OCI-LY1 (cell line): Measurements from ENCODE around the gene CEP162.
"Not testable (repeated sequence)": the region's sequence is repeated elsewhere in the genome, so short reads cannot be mapped to it uniquely, and the experiment has no call there.

ENCODE experiments used
- H2AFZ ChIP-seq: fragments of 200-600 bp; sonication (generic), shearing (Covaris generic); 2 replicates; pipeline ENCODE4 v1.6.0; 2014; ENCODE audit warnings: antibody characterized with exemption, mild to moderate bottlenecking, low read length
- H3F3A ChIP-seq: fragments of 200-600 bp; sonication (generic), shearing (Covaris generic); 2 replicates; pipeline ENCODE4 v1.6.0; 2014; ENCODE audit warnings: mild to moderate bottlenecking, antibody characterized with exemption, low read length, moderate library complexity; ENCODE audit not compliant: insufficient read depth
- H3K27ac ChIP-seq: fragments of 200-600 bp; sonication (generic); 2 replicates; pipeline ENCODE4 v1.5.1; 2014; ENCODE audit warnings: low read length, mixed run types, mild to moderate bottlenecking, low read depth; ENCODE audit not compliant: poor library complexity, severe bottlenecking
- H3K27me3 ChIP-seq: fragments of 200-600 bp; sonication (generic); 2 replicates; pipeline ENCODE4 v1.6.0; 2014; ENCODE audit warnings: antibody characterized with exemption, mild to moderate bottlenecking, low read length, moderate library complexity; ENCODE audit not compliant: insufficient read depth
- H3K36me3 ChIP-seq: fragments of 200-600 bp; sonication (generic); 2 replicates; pipeline ENCODE4 v1.6.1; 2014; ENCODE audit warnings: mild to moderate bottlenecking, antibody characterized with exemption, low read length, moderate library complexity, mixed read lengths; ENCODE audit not compliant: insufficient read depth
- H3K4me1 ChIP-seq: fragments of 200-600 bp; sonication (generic); 2 replicates; pipeline ENCODE4 v1.5.1; 2014; ENCODE audit warnings: mild to moderate bottlenecking, low read length, moderate library complexity; ENCODE audit not compliant: insufficient read depth, severe bottlenecking
- H3K4me2 ChIP-seq: fragments of 200-600 bp; sonication (generic), shearing (Covaris generic); 2 replicates; pipeline ENCODE4 v1.6.1; 2014; ENCODE audit warnings: low read length
- H3K4me3 ChIP-seq: fragments of 200-600 bp; sonication (generic); 2 replicates; pipeline ENCODE4 v1.5.1; 2014; ENCODE audit warnings: low read length, low read depth, mild to moderate bottlenecking, mixed read lengths; ENCODE audit not compliant: poor library complexity, severe bottlenecking
- H3K79me2 ChIP-seq: fragments of 200-600 bp; shearing (Covaris generic); 2 replicates; pipeline ENCODE4 v1.6.1; 2016; ENCODE audit warnings: mixed run types, low read length, mixed read lengths; ENCODE audit not compliant: insufficient read depth
- H3K9ac ChIP-seq: fragments of 200-600 bp; sonication (generic), shearing (Covaris generic); 2 replicates; pipeline ENCODE4 v1.6.1; 2014; ENCODE audit warnings: mild to moderate bottlenecking, low read length, mixed read lengths
- H3K9me2 ChIP-seq: fragments of 200-600 bp; sonication (generic), shearing (Covaris generic); 2 replicates; pipeline ENCODE4 v1.6.1; 2014; ENCODE audit warnings: low read depth, mild to moderate bottlenecking, low read length, mixed read lengths
- H3K9me3 ChIP-seq: fragments of 200-600 bp; shearing (Covaris generic); 2 replicates; pipeline ENCODE4 v1.6.1; 2014; ENCODE audit warnings: low read length, mixed read lengths
- H4K20me1 ChIP-seq: fragments of 200-600 bp; sonication (generic), shearing (Covaris generic); 2 replicates; pipeline ENCODE4 v1.6.0; 2016; ENCODE audit warnings: mild to moderate bottlenecking, low read length; ENCODE audit not compliant: insufficient read depth
- CTCF ChIP-seq: fragments of 200-600 bp; sonication (generic), shearing (Covaris generic); IDR thresholded peaks from 2 replicates; pipeline ENCODE4 v1.5.1; 2017; ENCODE audit warnings: mild to moderate bottlenecking, antibody characterized with exemption, low read length, moderate library complexity, mixed read lengths
- EZH2 ChIP-seq: fragments of 200-600 bp; sonication (generic), shearing (Covaris generic); IDR thresholded peaks from 2 replicates; pipeline ENCODE4 v1.8.0; 2017; ENCODE audit warnings: borderline replicate concordance, mixed run types, mild to moderate bottlenecking, antibody characterized with exemption, low read length, moderate library complexity, mixed read lengths

Gene CEP162

GRCh38 chr6:84218091-84218490 is 9.4 kb downstream of the CEP162 start:
- H3F3A ChIP-seq: no peaks in the 10 kb centered on the region
- no peak overlapping the region for H3K9ac ChIP-seq
- H3K27me3 ChIP-seq: no peaks in the 10 kb centered on the region
- H4K20me1 ChIP-seq: no peaks in the 10 kb centered on the region
- H3K9me3 ChIP-seq: no peaks in the 10 kb centered on the region
- H3K36me3 ChIP-seq: no peaks in the 10 kb centered on the region
- no peaks in the 10 kb centered on the region for H3K79me2 ChIP-seq
- H3K4me1 ChIP-seq: no peaks in the 10 kb centered on the region
- H3K4me2 ChIP-seq: no peak overlapping the region
- no peak overlapping the region for H3K27ac ChIP-seq
- no peaks in the 10 kb centered on the region for H3K9me2 ChIP-seq
- H3K4me3 ChIP-seq: no peak overlapping the region
- TF ChIP-seq CTCF: no peak
- no peak for TF ChIP-seq EZH2
- no peak overlapping the region for H2AFZ ChIP-seq

GRCh38 chr6:84213217-84213616 is 14.2 kb downstream of the CEP162 start:
- no peaks in the 10 kb centered on the region for H3K79me2 ChIP-seq
- H3K9me3 ChIP-seq: no peaks in the 10 kb centered on the region
- no peaks in the 10 kb centered on the region for H3F3A ChIP-seq
- no peaks in the 10 kb centered on the region; the same call in 1 of the 2 replicates for H3K36me3 ChIP-seq
- H3K9ac ChIP-seq: no peak overlapping the region
- no peak overlapping the region for H2AFZ ChIP-seq
- TF ChIP-seq CTCF (no peak), EZH2 (no peak)
- no peaks in the 10 kb centered on the region for H3K9me2 ChIP-seq
- H3K4me1 ChIP-seq: no peaks in the 10 kb centered on the region
- H3K27ac ChIP-seq: no peak overlapping the region
- no peaks in the 10 kb centered on the region for H4K20me1 ChIP-seq
- H3K27me3 ChIP-seq: no peaks in the 10 kb centered on the region
- no peak overlapping the region for H3K4me3 ChIP-seq
- H3K4me2 ChIP-seq: no peak overlapping the region

- Histone ChIP-seq H3K27ac (no peak overlapping the region), H3K9ac (no peak overlapping the region), H3K4me1 (no peaks in the 10 kb centered on the region), H3K9me3 (no peaks in the 10 kb centered on the region), H3F3A (no peaks in the 10 kb centered on the region), H3K27me3 (no peaks in the 10 kb centered on the region), H3K4me2 (no peak overlapping the region), H4K20me1 (no peaks in the 10 kb centered on the region), H3K36me3 (no peaks in the 10 kb centered on the region), H2AFZ (no peak overlapping the region), H3K4me3 (no peak overlapping the region), H3K9me2 (no peaks in the 10 kb centered on the region), H3K79me2 (no peaks in the 10 kb centered on the region)
- TF ChIP-seq EZH2: no peak
- no peak for TF ChIP-seq CTCF
Measured at GRCh38 chr6:84204011-84204410, 23.4 kb downstream of the CEP162 start.

- not testable (repeated sequence) for H2AFZ ChIP-seq, H3K27ac ChIP-seq, H3K4me3 ChIP-seq, H3K9me2 ChIP-seq, H3K4me2 ChIP-seq, H3F3A ChIP-seq, H4K20me1 ChIP-seq, H3K9ac ChIP-seq, H3K27me3 ChIP-seq, H3K79me2 ChIP-seq, H3K9me3 ChIP-seq, H3K4me1 ChIP-seq
- H3K36me3 ChIP-seq: peaks cover 13% of the 10 kb centered on the region
Measured at GRCh38 chr6:84199987-84200386, 27.5 kb downstream of the CEP162 start.
